KG1 (cell line): ENCODE measurements around the gene SLC35F3.
"Not testable (repeated sequence)": the region's sequence is repeated elsewhere in the genome, so short reads cannot be mapped to it uniquely, and the experiment has no call there.

ENCODE experiments used
- DNase-seq: peaks from one replicate; lab custom pipeline; 2025; lab: John Stamatoyannopoulos, UW

The SLC35F3 gene

GRCh38 chr1:234292011-234292410 lies 387.5 kb downstream of the SLC35F3 start:
- no peak for DNase-seq

- DNase-seq = no peak
These were observed 388.1 kb downstream of the SLC35F3 start for GRCh38 chr1:234292548-234292947.

GRCh38 chr1:234294109-234294817 lies 389.8 kb downstream of the SLC35F3 start:
- DNase-seq = no peak

- DNase-seq = no peak
These were observed 390.6 kb downstream of the SLC35F3 start for GRCh38 chr1:234295068-234295467.

- no peak for DNase-seq
These were observed 391.1 kb downstream of the SLC35F3 start for GRCh38 chr1:234295626-234296025.

- DNase-seq = no peak
These were observed 392.0 kb downstream of the SLC35F3 start for GRCh38 chr1:234296496-234296895.

GRCh38 chr1:234297668-234298067 lies 393.2 kb downstream of the SLC35F3 start:
- no peak for DNase-seq

- no peak for DNase-seq
These were observed 395.6 kb downstream of the SLC35F3 start for GRCh38 chr1:234300096-234300495.

- DNase-seq = not testable (repeated sequence)
These were observed 397.2 kb downstream of the SLC35F3 start for GRCh38 chr1:234301663-234302062.

- DNase-seq = no peak
These were observed 398.0 kb downstream of the SLC35F3 start for GRCh38 chr1:234302354-234302962.

GRCh38 chr1:234303231-234303630 lies 398.8 kb downstream of the SLC35F3 start:
- DNase-seq = no peak

- DNase-seq = no peak
These were observed 403.2 kb downstream of the SLC35F3 start for GRCh38 chr1:234307726-234308125.

- DNase-seq = no peak
These were observed 404.7 kb downstream of the SLC35F3 start for GRCh38 chr1:234309243-234309597.

GRCh38 chr1:234309598-234310459 lies 405.4 kb downstream of the SLC35F3 start:
- DNase-seq = peak; percentile 27

- DNase-seq = no peak
These were observed 406.0 kb downstream of the SLC35F3 start for GRCh38 chr1:234310460-234310817.

GRCh38 chr1:234311414-234311813 lies 406.9 kb downstream of the SLC35F3 start:
- DNase-seq = no peak

GRCh38 chr1:234313171-234313570 lies 408.7 kb downstream of the SLC35F3 start:
- DNase-seq = no peak

- peak; percentile 37 for DNase-seq
These were observed 410.6 kb downstream of the SLC35F3 start for GRCh38 chr1:234315091-234315541.

GRCh38 chr1:234315588-234315987 lies 411.1 kb downstream of the SLC35F3 start:
- DNase-seq = no peak

- DNase-seq = no peak
These were observed 412.0 kb downstream of the SLC35F3 start for GRCh38 chr1:234316486-234316885.

- DNase-seq = no peak
These were observed 412.5 kb downstream of the SLC35F3 start for GRCh38 chr1:234316937-234317336.

- no peak for DNase-seq
These were observed 415.6 kb downstream of the SLC35F3 start for GRCh38 chr1:234320069-234320468.

GRCh38 chr1:234320549-234320948 lies 416.1 kb downstream of the SLC35F3 start:
- no peak for DNase-seq
